Cardiac fibroblast (primary cell): ENCODE results near the gene LBR.

Experiments
- DNase-seq, 2 donors: peaks; one replicate each; pipeline versions ENCODE4 v3.0.0 to v3.0.0-alpha.2; 2010; ENCODE audit warnings: low read depth in 2 of 2
- H3K4me3 ChIP-seq, 2 donors: replicated peaks in 1 of 2; 1 replicate in 1 of 2; 2 replicates in 1 of 2; pipeline ENCODE4 v1.5.1; 2011; ENCODE audit warnings: low read depth in 2 of 2, low read length in 2 of 2, mild to moderate bottlenecking in 2 of 2, moderate library complexity in 1 of 2
- CTCF ChIP-seq: IDR thresholded peaks from one replicate; pipeline ENCODE4 v1.5.1; 2011; ENCODE audit warnings: low read depth, mild to moderate bottlenecking, low read length, inconsistent platforms

LBR gene

DNA sequence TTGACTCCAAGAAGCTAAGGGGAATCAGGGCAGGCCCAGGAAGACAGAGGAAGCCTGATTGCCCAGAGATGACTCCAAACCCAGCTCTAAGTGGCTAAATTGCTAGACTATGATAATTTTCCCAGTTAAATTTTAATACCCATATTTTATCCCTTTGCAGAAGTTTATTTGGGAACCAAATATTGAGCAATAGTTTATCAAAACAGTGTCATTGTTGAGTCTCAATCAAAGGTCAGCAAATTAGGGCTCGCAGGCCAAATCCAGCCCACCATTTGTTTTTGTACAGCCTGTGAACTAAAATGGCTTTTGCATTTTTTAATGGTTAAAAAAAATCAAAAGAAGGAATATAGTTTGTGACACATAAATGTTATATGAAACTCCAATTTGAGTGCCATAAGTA is 47.1 kb downstream of the LBR start:
- no peak overlapping the region for H3K4me3 ChIP-seq
- no peak for DNase-seq
- no peak for TF ChIP-seq CTCF

- TF ChIP-seq CTCF: no peak
- H3K4me3 ChIP-seq: no peak overlapping the region
- DNase-seq: peak; percentile 57 to 67
Measured at GRCh38 chr1:225378880-225379279, 49.0 kb downstream of the LBR start.

DNA sequence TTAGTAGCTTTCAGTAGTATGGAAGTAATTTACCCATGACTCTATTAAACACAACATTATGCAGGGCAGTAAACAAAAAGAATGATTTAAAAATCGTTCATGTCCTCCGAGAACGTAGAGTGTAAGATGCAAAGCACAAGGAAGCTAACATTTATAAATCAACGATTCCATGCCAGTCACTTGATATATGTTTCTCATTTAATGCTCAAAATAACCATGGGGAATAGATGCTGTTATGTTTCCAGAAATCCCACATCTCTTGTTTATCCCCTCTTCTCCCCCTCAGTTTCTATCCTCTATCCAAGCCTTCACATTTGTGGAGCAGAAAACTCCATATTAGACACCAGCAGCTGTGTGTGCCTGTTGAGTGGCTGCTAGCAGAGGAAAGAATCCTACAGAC is 52.8 kb downstream of the LBR start:
- H3K4me3 ChIP-seq: no peak overlapping the region
- no peak for DNase-seq
- no peak for TF ChIP-seq CTCF

DNA sequence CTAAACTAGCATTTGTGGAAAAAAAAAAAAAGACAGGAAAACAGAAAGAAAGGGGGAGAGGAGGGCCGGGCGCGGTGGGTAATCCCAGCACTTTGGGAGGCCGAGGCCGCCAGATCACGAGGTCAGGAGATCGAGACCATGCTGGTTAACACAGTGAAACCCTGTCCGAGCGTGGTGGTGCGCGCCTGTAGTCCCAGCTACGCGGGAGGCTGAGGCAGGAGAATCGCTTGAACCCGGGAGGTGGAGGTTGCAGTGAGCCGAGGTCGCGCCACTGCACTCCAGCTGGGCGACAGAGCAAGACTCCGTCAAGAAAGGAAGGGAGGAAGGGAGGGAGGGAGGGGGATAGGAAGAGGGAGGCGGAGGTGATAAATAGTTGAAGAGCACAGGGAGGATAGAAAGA is 54.7 kb downstream of the LBR start:
- DNase-seq: no peak
- no peak overlapping the region for H3K4me3 ChIP-seq
- no peak for TF ChIP-seq CTCF

- no peak for DNase-seq
- TF ChIP-seq CTCF: no peak
- H3K4me3 ChIP-seq: no peak overlapping the region
Measured at GRCh38 chr1:225371366-225372010, 56.4 kb downstream of the LBR start.

DNA sequence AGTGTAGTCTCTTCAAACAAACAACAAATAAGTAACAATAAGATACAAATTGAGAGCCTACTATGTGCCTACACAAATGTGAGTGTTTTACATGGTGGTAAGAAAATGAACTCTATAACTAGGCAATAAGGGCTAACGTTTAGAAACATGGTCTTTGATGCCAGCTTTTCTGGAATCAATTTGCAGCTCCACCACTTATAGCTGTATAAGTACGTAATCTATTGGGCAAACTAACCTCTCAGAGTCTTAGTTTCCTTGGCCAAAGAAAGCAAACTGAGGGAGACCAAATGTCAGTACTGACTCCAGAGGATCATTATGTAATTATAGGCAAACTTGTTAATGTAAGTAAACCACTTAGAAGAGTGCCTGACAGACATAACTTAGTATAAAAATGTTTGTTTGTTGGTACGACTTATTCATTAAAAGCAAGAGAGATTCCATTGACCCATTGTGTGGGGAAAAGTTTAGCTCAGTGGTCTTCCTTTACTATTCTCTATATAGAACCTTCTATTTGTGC is 59.7 kb downstream of the LBR start:
- TF ChIP-seq CTCF: no peak

GRCh38 chr1:225366552-225366951 is 61.3 kb downstream of the LBR start:
- H3K4me3 ChIP-seq: no peak overlapping the region
- TF ChIP-seq CTCF: no peak
- no peak for DNase-seq

More for the DNA sequence above, 59.7 kb downstream of the LBR start:
- no peak overlapping the region for H3K4me3 ChIP-seq
- no peak for DNase-seq
